ENCODE data around the gene GPR146. TPM values are rescaled to one million over a fixed set of nuclear protein-coding genes. Genes with fewer than 3 reads are reported as not detected.

The GPR146 gene
- total and polyA plus RNA-seq, 2 of the 8 experiments (the other 6 are each of a cell fraction or from before 2014, with no cell fraction given): 1.8 to 2.7 TPM

DNA sequence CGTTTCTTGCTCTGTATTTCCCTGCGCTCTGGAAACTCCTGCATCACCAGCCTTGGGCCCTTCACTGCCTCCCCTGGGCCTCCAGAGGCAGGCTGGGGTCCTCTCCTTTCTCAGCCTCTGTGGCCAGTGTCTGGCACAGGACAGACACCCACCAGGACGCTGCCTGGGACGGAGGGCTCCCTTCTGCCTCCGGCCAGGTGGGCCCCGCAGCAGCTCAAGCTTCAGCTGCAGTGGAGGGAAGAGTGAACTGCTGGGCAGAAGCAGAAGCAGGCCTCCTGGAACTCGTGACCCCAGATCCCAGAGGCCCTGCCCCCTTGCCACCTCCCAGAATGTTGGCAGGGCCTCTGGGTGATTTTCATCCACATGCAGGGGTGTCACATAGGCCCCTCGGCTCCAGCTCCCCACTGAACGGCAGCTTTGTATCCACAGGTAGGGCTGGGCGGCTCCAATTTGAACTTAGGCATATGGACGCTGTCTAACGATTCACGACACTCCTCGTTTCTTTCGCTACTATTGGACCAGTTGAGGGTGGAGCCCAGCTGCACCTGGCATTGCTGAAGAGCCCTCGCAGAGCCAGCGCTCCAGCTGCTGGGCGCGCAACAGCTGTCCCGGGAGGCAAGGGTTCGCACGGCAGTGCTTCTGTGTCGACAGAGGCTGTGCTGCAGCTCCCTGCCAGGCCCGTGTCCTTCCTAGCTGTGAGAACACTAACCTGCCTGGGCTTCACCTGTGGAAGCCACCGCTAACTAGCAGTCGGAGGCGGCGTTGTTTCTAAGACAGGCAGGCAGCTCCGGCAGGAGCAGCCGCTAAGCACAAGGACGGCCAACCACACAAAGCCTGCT lies 18.4 kb upstream of the GPR146 start (continued):
- no peak for TF ChIP-seq SIN3A (conservative IDR thresholded peaks at IDR 0.05 in 1 of 2, IDR thresholded peaks at IDR 0.05 in 1 of 2; ENCODE audit: low read depth in 1 of 2, low read length in 2 of 2)
- no peak for TF ChIP-seq TBP (IDR thresholded peaks at IDR 0.05; ENCODE audit: low read depth, low read length)
- TF ChIP-seq, protein P1, sequence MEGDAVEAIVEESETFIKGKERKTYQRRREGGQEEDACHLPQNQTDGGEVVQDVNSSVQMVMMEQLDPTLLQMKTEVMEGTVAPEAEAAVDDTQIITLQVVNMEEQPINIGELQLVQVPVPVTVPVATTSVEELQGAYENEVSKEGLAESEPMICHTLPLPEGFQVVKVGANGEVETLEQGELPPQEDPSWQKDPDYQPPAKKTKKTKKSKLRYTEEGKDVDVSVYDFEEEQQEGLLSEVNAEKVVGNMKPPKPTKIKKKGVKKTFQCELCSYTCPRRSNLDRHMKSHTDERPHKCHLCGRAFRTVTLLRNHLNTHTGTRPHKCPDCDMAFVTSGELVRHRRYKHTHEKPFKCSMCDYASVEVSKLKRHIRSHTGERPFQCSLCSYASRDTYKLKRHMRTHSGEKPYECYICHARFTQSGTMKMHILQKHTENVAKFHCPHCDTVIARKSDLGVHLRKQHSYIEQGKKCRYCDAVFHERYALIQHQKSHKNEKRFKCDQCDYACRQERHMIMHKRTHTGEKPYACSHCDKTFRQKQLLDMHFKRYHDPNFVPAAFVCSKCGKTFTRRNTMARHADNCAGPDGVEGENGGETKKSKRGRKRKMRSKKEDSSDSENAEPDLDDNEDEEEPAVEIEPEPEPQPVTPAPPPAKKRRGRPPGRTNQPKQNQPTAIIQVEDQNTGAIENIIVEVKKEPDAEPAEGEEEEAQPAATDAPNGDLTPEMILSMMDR (IDR thresholded peaks at IDR 0.05; ENCODE audit: control extremely low read depth in 1 of 3, insufficient read depth in 1 of 3, low read depth in 1 of 3, low read length in 3 of 3): no peak
- TF ChIP-seq ZNF274 (IDR thresholded peaks at IDR 0.05; ENCODE audit: borderline replicate concordance, extremely low read depth, low read length): no peak
- no peak for TF ChIP-seq SIX5 (IDR thresholded peaks at IDR 0.05; ENCODE audit: low read depth, low read length)
- TF ChIP-seq YY1 (IDR thresholded peaks at IDR 0.05; ENCODE audit: low read depth, low read length): no peak
- no peak for TF ChIP-seq POLR2AphosphoS5 (IDR thresholded peaks at IDR 0.05; ENCODE audit: low read depth, low read length)
- TF ChIP-seq FOSL1 (IDR thresholded peaks at IDR 0.05; ENCODE audit: insufficient read depth, low read depth, low read length): no peak
- no peak for TF ChIP-seq GABPA (IDR thresholded peaks at IDR 0.05; ENCODE audit: borderline replicate concordance, insufficient read depth, low read length)
- no peak for TF ChIP-seq POLR2A (IDR thresholded peaks at IDR 0.05; ENCODE audit: control extremely low read depth in 1 of 2, low read depth in 2 of 2, low read length in 2 of 2)
- TF ChIP-seq EZH2 (IDR thresholded peaks at IDR 0.05; ENCODE audit: low read depth, low read length, severe bottlenecking): no peak

Measured in H1 (cell line).